Gastrocnemius medialis (tissue), 4 donors: ENCODE results near the gene NTN1.

ENCODE experiments used
- POLR2A ChIP-seq, 2 donors: fragments of 450-650 bp; IDR thresholded peaks; one replicate each; pipeline ENCODE4 v1.6.1; 2017; ENCODE audit warnings: antibody characterized with exemption in 2 of 2, mild to moderate bottlenecking in 2 of 2, moderate library complexity in 2 of 2
- TF ChIP-seq, protein P1 (sequence below), 5 experiments: fragments of 450-650 bp in 3 of 5; fragments of 200-600 bp in 2 of 5; sonication (generic) in 2 of 5; IDR thresholded peaks in 4 of 5; conservative IDR thresholded peaks in 1 of 5; 1 replicate in 4 of 5; 2 replicates in 1 of 5; pipeline ENCODE4 v1.5.1; 2016 to 2019; ENCODE audit warnings: antibody characterized with exemption in 5 of 5, mild to moderate bottlenecking in 3 of 5, moderate library complexity in 3 of 5

DNA sequence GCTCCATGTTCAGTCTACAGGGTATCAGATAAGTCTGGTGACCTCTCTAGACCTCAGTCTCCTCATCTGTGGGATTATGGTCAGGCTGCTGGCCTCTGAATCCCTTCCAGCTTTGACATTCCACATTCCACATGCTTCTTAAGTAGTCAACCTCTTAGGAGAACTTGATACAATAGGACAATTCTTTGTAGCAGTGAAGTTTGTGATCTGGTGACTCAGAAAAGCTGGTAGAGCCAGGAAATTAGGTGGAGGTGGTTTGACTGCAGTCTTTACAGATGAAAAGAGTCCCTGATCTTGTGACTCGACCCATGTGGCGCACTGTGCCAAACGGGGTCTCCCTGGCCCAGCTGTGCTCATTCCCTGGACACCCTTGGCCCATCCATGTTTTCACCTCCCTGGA is 147.8 kb downstream of the NTN1 start:
- TF ChIP-seq, protein P1, sequence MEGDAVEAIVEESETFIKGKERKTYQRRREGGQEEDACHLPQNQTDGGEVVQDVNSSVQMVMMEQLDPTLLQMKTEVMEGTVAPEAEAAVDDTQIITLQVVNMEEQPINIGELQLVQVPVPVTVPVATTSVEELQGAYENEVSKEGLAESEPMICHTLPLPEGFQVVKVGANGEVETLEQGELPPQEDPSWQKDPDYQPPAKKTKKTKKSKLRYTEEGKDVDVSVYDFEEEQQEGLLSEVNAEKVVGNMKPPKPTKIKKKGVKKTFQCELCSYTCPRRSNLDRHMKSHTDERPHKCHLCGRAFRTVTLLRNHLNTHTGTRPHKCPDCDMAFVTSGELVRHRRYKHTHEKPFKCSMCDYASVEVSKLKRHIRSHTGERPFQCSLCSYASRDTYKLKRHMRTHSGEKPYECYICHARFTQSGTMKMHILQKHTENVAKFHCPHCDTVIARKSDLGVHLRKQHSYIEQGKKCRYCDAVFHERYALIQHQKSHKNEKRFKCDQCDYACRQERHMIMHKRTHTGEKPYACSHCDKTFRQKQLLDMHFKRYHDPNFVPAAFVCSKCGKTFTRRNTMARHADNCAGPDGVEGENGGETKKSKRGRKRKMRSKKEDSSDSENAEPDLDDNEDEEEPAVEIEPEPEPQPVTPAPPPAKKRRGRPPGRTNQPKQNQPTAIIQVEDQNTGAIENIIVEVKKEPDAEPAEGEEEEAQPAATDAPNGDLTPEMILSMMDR (IDR thresholded peaks at IDR 0.05 in 4 of 5, conservative IDR thresholded peaks at IDR 0.05 in 1 of 5): no peak
- no peak for TF ChIP-seq POLR2A (IDR thresholded peaks at IDR 0.05)
